Natural killer cell (primary cell): ENCODE data around the gene METTL25. TPM values are rescaled to one million over a fixed set of nuclear protein-coding genes. Genes with fewer than 3 reads are reported as not detected.

Source experiments
- ATAC-seq, 3 donors: fragments of 150-1000 bp in 2 of 3; fragments of 200-7000 bp in 1 of 3; cut with Tn5 transposase; 1 replicate in 1 of 3; 2 replicates in 2 of 3; pipeline ENCODE4 v1.10.0; 2021; ENCODE audit warnings: mild to moderate bottlenecking in 2 of 3, moderate library complexity in 2 of 3
- DNase-seq, 2 donors: peaks; one replicate each; pipeline versions ENCODE4 v3.0.0 to v3.0.0-alpha.2; 2013 to 2021; ENCODE audit warnings: mixed read lengths in 1 of 2
- H3K27ac ChIP-seq: one replicate; pipeline ENCODE4 v1.5.1; 2013; ENCODE audit warnings: mild to moderate bottlenecking, low read length
- H3K27me3 ChIP-seq: one replicate; pipeline ENCODE4 v1.6.1; 2013; ENCODE audit warnings: low read length; ENCODE audit not compliant: control insufficient read depth, insufficient read depth
- H3K36me3 ChIP-seq: one replicate; pipeline ENCODE4 v1.6.1; 2013; ENCODE audit warnings: low read length; ENCODE audit not compliant: control insufficient read depth, insufficient read depth
- H3K4me1 ChIP-seq: one replicate; pipeline ENCODE4 v1.6.1; 2013; ENCODE audit warnings: low read length; ENCODE audit not compliant: control insufficient read depth, insufficient read depth
- H3K4me3 ChIP-seq: one replicate; pipeline ENCODE4 v1.5.1; 2013; ENCODE audit warnings: low read length
- H3K9me3 ChIP-seq: one replicate; pipeline ENCODE4 v1.6.1; 2013; ENCODE audit warnings: low read length; ENCODE audit not compliant: control insufficient read depth, insufficient read depth
- H3K27ac Mint-ChIP-seq, 2 donors: one replicate each; pipeline ENCODE4 v1.8.0; 2022; ENCODE audit warnings: mild to moderate bottlenecking in 2 of 2, mixed read lengths in 2 of 2, moderate library complexity in 1 of 2
- H3K27me3 Mint-ChIP-seq, 2 donors: one replicate each; pipeline ENCODE4 v1.8.0; 2022; ENCODE audit warnings: low read depth in 2 of 2, mixed read lengths in 2 of 2
- H3K36me3 Mint-ChIP-seq: one replicate; pipeline ENCODE4 v1.8.0; 2022; ENCODE audit warnings: mixed read lengths
- H3K4me1 Mint-ChIP-seq, 2 donors: one replicate each; pipeline ENCODE4 v1.8.0; 2022; ENCODE audit warnings: mixed read lengths in 2 of 2
- H3K4me3 Mint-ChIP-seq: one replicate; pipeline ENCODE4 v1.8.0; 2022; ENCODE audit warnings: mild to moderate bottlenecking, moderate library complexity, mixed read lengths
- H3K9me3 Mint-ChIP-seq, 2 donors: one replicate each; pipeline ENCODE4 v1.8.0; 2022; ENCODE audit warnings: mixed read lengths in 2 of 2
- CTCF ChIP-seq: fragments of 200-600 bp; IDR thresholded peaks from one replicate; pipeline ENCODE4 v1.8.0; 2022; ENCODE audit warnings: antibody characterized with exemption
- WGBS: methylation state at CpG from one replicate; pipeline ENCODE4 v1.1.7; 2013; ENCODE audit warnings: missing lambda C conversion rate; ENCODE audit not compliant: insufficient coverage; 5-methylcytosine and 5-hydroxymethylcytosine counted together
- intact Hi-C: fragments of 100-400 bp; cut with micrococcal nuclease; formaldehyde crosslinking; loops from one replicate; pipeline ENCODE4 v1.14.2; 2022
- total RNA-seq, 4 donors: library from RNA; stranded (reverse); fragments of 120-200 nt in 1 of 4; gene quantifications; one replicate each; pipeline versions ENCODE4 v1.2.3 to v1.2.4, GENCODE V29; 2013 to 2022

METTL25 gene
- total RNA-seq, 3 donors from 2014 or later (not counting 1 experiment from before 2014, with no cell fraction given) = 15.4 to 21.2 (median 17.8) TPM

GRCh38 chr12:82522285-82522684 lies 164.0 kb downstream of the METTL25 start:
- Histone ChIP-seq H3K4me3 (no peak overlapping the region), H3K4me1 (no peaks in the 10 kb centered on the region), H3K9me3 (no peaks in the 10 kb centered on the region), H3K27ac (no peak overlapping the region), H3K36me3 (no peaks in the 10 kb centered on the region), H3K27me3 (no peaks in the 10 kb centered on the region)
- H3K4me1 Mint-ChIP-seq = no peaks in the 10 kb centered on the region
- no peak overlapping the region for H3K27ac Mint-ChIP-seq
- H3K27me3 Mint-ChIP-seq = no peaks in the 10 kb centered on the region
- no peaks in the 10 kb centered on the region for H3K36me3 Mint-ChIP-seq
- intact Hi-C loops = no loop called here
- ATAC-seq (no peak), DNase-seq (no peak)
- H3K9me3 Mint-ChIP-seq = no peaks in the 10 kb centered on the region
- TF ChIP-seq CTCF = no peak
- 94% methylated on average over 4 of the region's 4 CpGs for WGBS
- H3K4me3 Mint-ChIP-seq = no peak overlapping the region

GRCh38 chr12:82522762-82523161 lies 164.4 kb downstream of the METTL25 start:
- Histone ChIP-seq H3K9me3 (no peaks in the 10 kb centered on the region), H3K27ac (no peak overlapping the region), H3K4me1 (no peaks in the 10 kb centered on the region), H3K27me3 (no peaks in the 10 kb centered on the region), H3K4me3 (no peak overlapping the region), H3K36me3 (no peaks in the 10 kb centered on the region)
- no peaks in the 10 kb centered on the region for H3K4me1 Mint-ChIP-seq
- no peaks in the 10 kb centered on the region for H3K36me3 Mint-ChIP-seq
- intact Hi-C loops = no loop called here
- ATAC-seq = no peak
- no peak for DNase-seq
- no peaks in the 10 kb centered on the region for H3K9me3 Mint-ChIP-seq
- no peak for TF ChIP-seq CTCF
- no peak overlapping the region for H3K27ac Mint-ChIP-seq
- H3K4me3 Mint-ChIP-seq = no peak overlapping the region
- no peaks in the 10 kb centered on the region for H3K27me3 Mint-ChIP-seq

- no peak overlapping the region for H3K4me3 Mint-ChIP-seq
- no peak for DNase-seq
- no peaks in the 10 kb centered on the region for H3K9me3 Mint-ChIP-seq
- H3K27me3 Mint-ChIP-seq = no peaks in the 10 kb centered on the region
- TF ChIP-seq CTCF = no peak
- 75% methylated on average over 3 of the region's 3 CpGs for WGBS
- H3K27me3 ChIP-seq = no peaks in the 10 kb centered on the region
- H3K27ac ChIP-seq = no peak overlapping the region
- intact Hi-C loops = no loop called here
- H3K4me1 Mint-ChIP-seq = no peaks in the 10 kb centered on the region
- no peaks in the 10 kb centered on the region for H3K36me3 ChIP-seq
- no peaks in the 10 kb centered on the region for H3K36me3 Mint-ChIP-seq
- H3K4me1 ChIP-seq = no peaks in the 10 kb centered on the region
- no peak overlapping the region for H3K4me3 ChIP-seq
- ATAC-seq = no peak
- H3K27ac Mint-ChIP-seq = no peak overlapping the region
- H3K9me3 ChIP-seq = no peaks in the 10 kb centered on the region
Observed at GRCh38 chr12:82523996-82524395, 165.7 kb downstream of the METTL25 start.

GRCh38 chr12:82524641-82525040 lies 166.3 kb downstream of the METTL25 start:
- intact Hi-C loops = no loop called here
- Histone ChIP-seq H3K27me3 (no peaks in the 10 kb centered on the region), H3K4me1 (no peaks in the 10 kb centered on the region), H3K36me3 (no peaks in the 10 kb centered on the region), H3K4me3 (no peak overlapping the region), H3K9me3 (no peaks in the 10 kb centered on the region), H3K27ac (no peak overlapping the region)
- Mint-ChIP-seq H3K4me1 (no peaks in the 10 kb centered on the region), H3K4me3 (no peak overlapping the region), H3K27ac (no peak overlapping the region), H3K27me3 (no peaks in the 10 kb centered on the region), H3K9me3 (no peaks in the 10 kb centered on the region), H3K36me3 (no peaks in the 10 kb centered on the region)
- ATAC-seq (no peak), DNase-seq (no peak)
- WGBS = 74% methylated on average over 2 of the region's 2 CpGs
- TF ChIP-seq CTCF = no peak
